ENCODE measurements around the gene GUCA1A.

DNA sequence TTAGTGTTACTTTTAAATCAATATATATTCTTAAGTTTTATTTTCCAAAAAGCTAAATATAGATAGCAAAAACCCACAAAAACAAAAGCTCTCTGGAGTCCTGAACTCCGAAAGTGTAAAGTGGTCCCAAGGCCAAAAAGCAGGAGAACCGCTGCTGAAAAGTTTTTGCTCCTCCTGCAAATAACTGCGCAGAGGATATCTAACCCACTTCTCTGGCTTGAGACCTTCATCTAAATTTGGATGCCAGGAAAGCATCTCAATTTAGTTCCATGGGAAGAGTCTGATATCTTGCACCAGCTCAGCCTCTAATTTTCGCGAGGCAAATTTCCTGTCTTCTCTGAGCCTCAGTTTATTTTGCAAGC, 44.0 kb downstream of the GUCA1A start:
- no peak for TF ChIP-seq EZH2phosphoT487 (conservative IDR thresholded peaks at IDR 0.05; ENCODE audit: low read length)
- TF ChIP-seq, protein P1, sequence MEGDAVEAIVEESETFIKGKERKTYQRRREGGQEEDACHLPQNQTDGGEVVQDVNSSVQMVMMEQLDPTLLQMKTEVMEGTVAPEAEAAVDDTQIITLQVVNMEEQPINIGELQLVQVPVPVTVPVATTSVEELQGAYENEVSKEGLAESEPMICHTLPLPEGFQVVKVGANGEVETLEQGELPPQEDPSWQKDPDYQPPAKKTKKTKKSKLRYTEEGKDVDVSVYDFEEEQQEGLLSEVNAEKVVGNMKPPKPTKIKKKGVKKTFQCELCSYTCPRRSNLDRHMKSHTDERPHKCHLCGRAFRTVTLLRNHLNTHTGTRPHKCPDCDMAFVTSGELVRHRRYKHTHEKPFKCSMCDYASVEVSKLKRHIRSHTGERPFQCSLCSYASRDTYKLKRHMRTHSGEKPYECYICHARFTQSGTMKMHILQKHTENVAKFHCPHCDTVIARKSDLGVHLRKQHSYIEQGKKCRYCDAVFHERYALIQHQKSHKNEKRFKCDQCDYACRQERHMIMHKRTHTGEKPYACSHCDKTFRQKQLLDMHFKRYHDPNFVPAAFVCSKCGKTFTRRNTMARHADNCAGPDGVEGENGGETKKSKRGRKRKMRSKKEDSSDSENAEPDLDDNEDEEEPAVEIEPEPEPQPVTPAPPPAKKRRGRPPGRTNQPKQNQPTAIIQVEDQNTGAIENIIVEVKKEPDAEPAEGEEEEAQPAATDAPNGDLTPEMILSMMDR (IDR thresholded peaks at IDR 0.05; ENCODE audit: insufficient read depth, low read length, poor library complexity, severe bottlenecking) = no peak

All from SU-DHL-6 (cell line).